HEK293T (cell line): Measurements from ENCODE around the gene VSX1.
A peak's percentile ranks its signal among the peaks of the same experiment; 100 is the strongest.

Experiments used
- CTCF ChIA-PET: fragments of 350-600 bp; formaldehyde crosslinking; extraction: SDS; loops from one replicate; lab custom pipeline; 2021; ENCODE audit warnings: antibody characterized with exemption, inconsistent platforms; lab: Yijun Ruan, JAX
- POLR2A ChIA-PET: fragments of 350-600 bp; formaldehyde crosslinking; extraction: SDS; loops from one replicate; lab custom pipeline; 2020; ENCODE audit warnings: antibody characterized with exemption, inconsistent platforms; lab: Yijun Ruan, JAX
- DNase-seq: peaks from one replicate; pipeline ENCODE4 v3.0.0; 2012; ENCODE audit warnings: mixed read lengths; ENCODE audit errors: extremely low spot score
- ARNT ChIP-seq: fragments of 450-650 bp; IDR thresholded peaks from 2 replicates; pipeline ENCODE4 v1.6.1; 2017; ENCODE audit warnings: mild to moderate bottlenecking
- BHLHE40 ChIP-seq: fragments of 450-650 bp; IDR thresholded peaks from 2 replicates; pipeline ENCODE4 v1.6.1; 2016; ENCODE audit warnings: mild to moderate bottlenecking, moderate library complexity, borderline replicate concordance
- CTBP1 ChIP-seq: fragments of 450-650 bp; IDR thresholded peaks from 2 replicates; pipeline ENCODE4 v1.6.1; 2016; ENCODE audit warnings: borderline replicate concordance
- ELF4 ChIP-seq: fragments of 450-650 bp; IDR thresholded peaks from 2 replicates; pipeline ENCODE4 v1.6.1; 2017; ENCODE audit warnings: antibody characterized with exemption
- FOXA1 ChIP-seq: fragments of 450-650 bp; IDR thresholded peaks from 2 replicates; pipeline ENCODE4 v1.6.1; 2016; ENCODE audit warnings: mild to moderate bottlenecking
- FOXK2 ChIP-seq: fragments of 450-650 bp; IDR thresholded peaks from 2 replicates; pipeline ENCODE4 v1.6.1; 2016; ENCODE audit warnings: mild to moderate bottlenecking
- FOXM1 ChIP-seq: fragments of 450-650 bp; IDR thresholded peaks from 2 replicates; pipeline ENCODE4 v1.6.1; 2017; ENCODE audit warnings: mild to moderate bottlenecking, borderline replicate concordance
- HDGF ChIP-seq: fragments of 450-650 bp; IDR thresholded peaks from 2 replicates; pipeline ENCODE4 v1.6.1; 2017; ENCODE audit warnings: antibody characterized with exemption, borderline replicate concordance
- L3MBTL2 ChIP-seq: fragments of 450-650 bp; conservative IDR thresholded peaks from 2 replicates; pipeline ENCODE4 v1.6.1; 2016; ENCODE audit warnings: mild to moderate bottlenecking
- LEF1 ChIP-seq: fragments of 450-650 bp; IDR thresholded peaks from 2 replicates; pipeline ENCODE4 v1.6.1; 2017; ENCODE audit warnings: mild to moderate bottlenecking, borderline replicate concordance
- NFRKB ChIP-seq: fragments of 450-650 bp; IDR thresholded peaks from 2 replicates; pipeline ENCODE4 v1.6.1; 2016; ENCODE audit warnings: mild to moderate bottlenecking, moderate library complexity
- SP1 ChIP-seq: fragments of 450-650 bp; IDR thresholded peaks from 2 replicates; pipeline ENCODE4 v1.6.1; 2017
- SUZ12 ChIP-seq: fragments of 450-650 bp; IDR thresholded peaks from 2 replicates; pipeline ENCODE4 v1.6.1; 2016; ENCODE audit warnings: mild to moderate bottlenecking
- TARDBP ChIP-seq: fragments of 450-650 bp; IDR thresholded peaks from 2 replicates; pipeline ENCODE4 v1.6.1; 2016
- ZNF384 ChIP-seq: fragments of 450-650 bp; IDR thresholded peaks from 2 replicates; pipeline ENCODE4 v1.6.1; 2016
- TF ChIP-seq, protein P1 (sequence below): fragments of 450-650 bp; IDR thresholded peaks from 2 replicates; pipeline ENCODE4 v1.6.1; 2016

Gene VSX1

DNA sequence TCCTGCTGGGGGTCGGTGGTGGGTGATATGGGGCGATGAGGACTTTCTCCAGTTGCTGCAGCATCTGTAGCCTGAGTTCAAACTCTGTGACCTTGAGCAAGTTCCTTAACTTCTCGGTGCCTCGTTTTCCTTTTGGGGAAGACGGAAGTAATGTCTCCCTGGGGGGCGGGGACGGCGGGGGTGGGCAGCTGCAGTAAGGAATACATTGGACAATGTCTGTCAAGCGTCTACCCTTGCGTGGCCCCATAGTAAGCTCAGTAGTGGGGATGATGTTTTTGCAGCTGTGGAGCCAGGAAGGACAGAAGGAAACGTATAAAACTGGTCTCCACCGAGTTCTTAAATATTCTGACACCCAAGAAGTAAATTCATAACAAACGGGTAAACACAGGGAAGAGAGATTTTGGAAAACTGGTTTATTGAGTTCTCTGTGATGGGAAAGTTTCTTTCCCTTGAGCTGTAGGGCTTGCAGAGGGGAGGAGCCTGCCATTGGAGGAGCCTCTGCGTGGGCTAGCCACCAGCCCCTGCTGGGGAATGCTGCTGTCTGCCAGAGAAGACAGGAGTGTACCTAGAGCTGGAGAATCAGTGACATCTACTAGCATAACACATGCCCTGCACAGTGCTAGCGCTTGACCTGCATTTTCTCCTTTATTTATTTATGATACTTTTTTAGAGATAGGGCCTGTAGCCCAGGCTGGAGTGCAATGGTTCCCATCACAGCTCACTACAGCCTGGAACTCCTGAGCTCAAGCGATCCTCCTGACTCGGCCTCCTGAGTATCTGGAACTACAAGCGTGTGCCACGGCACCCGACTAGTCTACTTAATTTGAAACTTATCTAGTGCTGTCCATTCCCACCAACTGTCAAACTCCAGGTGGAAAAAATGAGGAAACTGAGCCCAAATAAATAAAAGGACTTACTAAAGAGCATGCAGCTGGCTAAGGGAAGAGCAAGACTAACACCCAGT is 22.8 kb downstream of the VSX1 start:
- TF ChIP-seq HDGF (no peak), BHLHE40 (no peak), LEF1 (no peak), SP1 (no peak), TARDBP (no peak), L3MBTL2 (no peak), SUZ12 (no peak), ZNF384 (no peak), ELF4 (no peak), CTBP1 (no peak)
- CTCF ChIA-PET: interaction anchor here (0.9 kb wide), 1 partner anchor 65 kb away, joined by 7 read pairs; no protein-coding TSS in a partner anchor
- no peak for DNase-seq
- POLR2A ChIA-PET: interaction anchor here (1.0 to 1.1 kb wide), 2 partner anchors 65 to 137 kb away, joined by 3 read pairs; partner anchors contain the start of gene ENTPD6

DNA sequence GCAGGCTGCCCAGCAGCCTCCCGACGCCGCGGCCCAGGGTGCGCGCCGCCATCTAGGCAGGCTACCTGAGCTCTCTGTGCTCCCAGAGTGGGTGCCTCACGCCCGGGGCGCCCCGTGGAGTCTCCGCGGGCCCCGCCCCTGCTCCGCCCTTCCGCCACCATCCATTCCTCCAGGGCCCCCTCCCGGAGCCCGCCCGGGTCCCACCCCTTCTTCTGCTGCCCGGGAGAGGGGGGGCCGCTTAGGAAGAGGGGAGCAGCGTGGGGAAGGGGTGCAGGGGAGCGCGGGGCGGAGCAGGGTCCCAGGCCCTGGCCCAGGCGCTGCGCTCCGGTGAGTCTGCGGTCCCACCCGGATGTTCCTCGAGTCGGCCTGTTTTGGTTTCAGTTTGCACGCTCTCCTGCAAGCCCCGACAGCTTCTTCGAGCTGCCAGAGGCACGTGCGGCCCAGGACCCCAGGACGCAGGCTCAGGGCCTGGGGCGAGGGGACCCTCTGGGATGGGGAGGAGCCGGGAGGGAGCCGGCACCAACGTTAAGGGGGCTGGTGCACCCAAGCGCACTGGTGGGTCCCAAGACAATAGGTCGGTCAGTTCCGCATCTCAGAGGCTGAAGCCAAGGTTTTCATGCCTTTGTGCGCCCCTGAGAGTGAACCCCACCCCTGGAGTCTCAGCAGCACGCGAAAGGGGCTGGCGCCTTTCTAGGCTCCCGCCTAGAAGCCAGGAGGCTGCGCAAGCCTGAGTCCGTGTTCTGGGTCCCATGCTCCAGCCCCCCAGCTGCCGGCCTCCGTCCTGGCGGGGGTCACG is 23.7 kb downstream of the VSX1 start, which contains the start of gene ACSS1:
TSS of gene ACSS1 (minus strand) at position 89 of the 796 bp plus-strand sequence. CDS start at position 52, 37 bp downstream.
- DNase-seq: peak; percentile 38
- TF ChIP-seq NFRKB (no peak), FOXK2 (no peak), ARNT (no peak), L3MBTL2 (peak; percentile 93), SP1 (no peak), HDGF (no peak), ELF4 (no peak), CTBP1 (no peak), ZNF384 (no peak)
- ChIA-PET POLR2A (interaction anchor here (1.1 to 1.2 kb wide), 2 partner anchors 62 to 64 kb away, joined by 3 to 4 read pairs; no protein-coding TSS in a partner anchor), CTCF (no interaction called here)

DNA sequence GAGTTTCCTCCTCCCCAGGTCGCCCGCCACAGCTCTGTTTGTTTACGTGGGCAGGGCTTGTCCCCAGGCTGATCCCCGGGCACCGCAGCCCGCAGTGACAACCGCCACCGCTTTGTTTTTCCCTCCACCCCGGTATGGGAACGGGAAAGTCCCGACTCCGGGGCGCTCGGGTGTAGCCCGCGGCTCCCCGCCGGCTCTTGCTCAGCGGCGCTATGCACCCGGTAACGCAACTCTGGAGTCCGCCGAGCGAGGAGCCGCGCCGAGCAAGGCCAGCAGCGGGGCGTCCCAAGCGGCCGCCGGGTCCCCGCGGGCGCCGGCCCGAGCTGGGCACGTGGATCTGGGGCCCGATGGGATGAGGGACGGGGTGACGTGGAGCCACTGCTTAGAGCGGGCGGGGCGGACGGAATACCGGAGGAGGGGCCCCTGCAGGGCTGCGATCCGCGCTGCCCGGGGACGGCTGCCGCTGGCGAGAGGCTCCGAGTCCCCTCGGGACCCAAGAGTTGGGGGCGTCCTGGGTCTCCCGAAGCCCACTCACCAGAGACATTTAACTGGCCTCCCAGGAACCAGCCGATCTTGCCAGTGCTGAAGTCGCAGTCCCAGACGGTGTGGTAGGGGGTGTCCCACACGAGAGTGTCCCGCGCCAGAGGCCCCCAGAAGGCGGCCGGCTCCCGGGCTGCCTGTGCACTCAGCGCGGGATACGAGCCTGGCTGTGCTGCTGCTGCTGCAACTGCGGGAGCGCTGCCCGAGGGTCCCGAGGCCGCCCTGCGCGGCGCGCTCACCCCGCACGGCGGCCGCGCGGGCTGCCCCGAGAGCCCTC is 24.5 kb downstream of the VSX1 start:
- TF ChIP-seq, protein P1, sequence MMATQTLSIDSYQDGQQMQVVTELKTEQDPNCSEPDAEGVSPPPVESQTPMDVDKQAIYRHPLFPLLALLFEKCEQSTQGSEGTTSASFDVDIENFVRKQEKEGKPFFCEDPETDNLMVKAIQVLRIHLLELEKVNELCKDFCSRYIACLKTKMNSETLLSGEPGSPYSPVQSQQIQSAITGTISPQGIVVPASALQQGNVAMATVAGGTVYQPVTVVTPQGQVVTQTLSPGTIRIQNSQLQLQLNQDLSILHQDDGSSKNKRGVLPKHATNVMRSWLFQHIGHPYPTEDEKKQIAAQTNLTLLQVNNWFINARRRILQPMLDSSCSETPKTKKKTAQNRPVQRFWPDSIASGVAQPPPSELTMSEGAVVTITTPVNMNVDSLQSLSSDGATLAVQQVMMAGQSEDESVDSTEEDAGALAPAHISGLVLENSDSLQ: no peak
- no peak for TF ChIP-seq FOXK2
- no peak for TF ChIP-seq CTBP1
- TF ChIP-seq NFRKB: no peak
- no peak for TF ChIP-seq ELF4
- no peak for TF ChIP-seq TARDBP
- TF ChIP-seq SP1: no peak
- TF ChIP-seq FOXA1: no peak
- TF ChIP-seq BHLHE40: no peak
- TF ChIP-seq L3MBTL2: no peak; the same call in 1 of the 2 replicates
- no peak for TF ChIP-seq SUZ12
- POLR2A ChIA-PET: interaction anchor here (1.2 kb wide), 1 partner anchor 61 kb away, joined by 4 read pairs; no protein-coding TSS in a partner anchor
- CTCF ChIA-PET: no interaction called here
- DNase-seq: peak; percentile 54

DNA sequence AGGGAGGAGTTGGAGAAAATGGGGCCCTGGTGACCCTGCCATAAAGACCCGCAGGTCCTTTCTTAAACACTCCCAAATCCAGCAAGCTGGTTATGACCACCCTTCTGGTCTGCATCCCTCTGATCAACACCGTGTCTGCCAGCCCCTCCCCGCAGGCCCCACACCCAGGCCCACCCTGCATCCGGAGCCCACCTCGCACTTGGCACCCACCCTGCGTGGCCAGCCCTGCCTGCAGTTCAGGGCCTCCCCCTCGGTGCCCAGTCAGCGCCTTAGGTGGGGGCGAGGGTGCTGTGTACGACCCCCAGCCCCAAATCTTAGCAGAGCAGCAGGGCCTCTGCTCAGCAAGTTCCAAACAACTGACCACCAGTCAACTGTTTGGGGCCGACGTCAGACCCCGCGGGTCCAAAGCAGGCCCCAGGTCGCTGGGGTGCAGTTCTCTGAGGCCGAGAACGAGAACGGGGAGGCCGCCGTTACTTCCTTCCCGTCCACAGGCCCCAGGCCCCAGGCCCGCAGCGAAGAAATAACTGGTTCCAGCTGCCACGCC is 25.2 kb downstream of the VSX1 start:
- DNase-seq: no peak
- ChIA-PET CTCF (no interaction called here), POLR2A (no interaction called here)
- TF ChIP-seq FOXM1 (no peak), FOXA1 (no peak), TARDBP (no peak), SP1 (no peak)

DNA sequence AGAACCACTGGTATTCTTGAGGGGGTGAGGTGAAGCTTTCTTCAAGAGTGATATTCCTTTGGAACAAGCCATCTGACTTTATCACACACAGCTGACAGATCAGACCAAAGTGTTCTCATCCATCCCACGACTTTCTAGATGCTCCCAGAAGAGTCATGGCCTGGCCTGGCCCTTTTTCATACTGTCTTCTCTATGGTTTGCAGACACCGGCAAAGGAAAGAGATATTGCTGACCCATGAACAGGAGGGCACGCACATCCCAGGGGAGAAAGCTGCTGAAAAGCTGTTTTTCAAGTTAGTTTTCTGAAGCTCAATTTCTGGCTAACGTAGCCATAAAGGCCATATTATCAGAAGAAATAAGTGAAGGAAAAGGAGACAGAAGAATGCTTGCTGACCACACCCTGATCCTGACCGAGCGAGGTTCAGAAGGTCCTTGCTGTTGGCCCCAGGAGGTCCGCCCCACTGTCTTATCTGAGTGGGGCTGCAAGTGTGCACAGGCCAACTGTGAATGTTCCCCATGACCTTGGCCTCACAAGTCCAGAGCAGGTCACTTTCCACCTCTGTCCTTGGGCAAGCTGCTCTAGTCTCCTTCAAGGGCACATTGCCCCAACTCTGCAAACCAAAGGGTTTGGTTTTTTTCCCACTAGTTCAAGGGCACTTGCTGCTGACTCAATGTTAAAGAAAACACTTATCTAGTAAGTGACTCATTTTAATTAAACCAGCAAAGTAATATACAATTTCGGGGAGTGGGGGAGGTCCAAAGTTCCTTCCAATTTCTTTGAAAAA is 26.0 kb downstream of the VSX1 start:
- TF ChIP-seq ZNF384: no peak
- TF ChIP-seq TARDBP: no peak
- no peak for TF ChIP-seq FOXM1
- TF ChIP-seq HDGF: no peak
- TF ChIP-seq, protein P1: no peak
- no peak for TF ChIP-seq SP1
- no peak for TF ChIP-seq L3MBTL2
- TF ChIP-seq NFRKB: no peak
- TF ChIP-seq ELF4: no peak
- TF ChIP-seq SUZ12: no peak
- no peak for TF ChIP-seq FOXK2
- TF ChIP-seq CTBP1: no peak
- no peak for TF ChIP-seq ARNT
- no peak for TF ChIP-seq LEF1
- no peak for TF ChIP-seq FOXA1
- no peak for TF ChIP-seq BHLHE40
- CTCF ChIA-PET: interaction anchor here (0.5 kb wide), 1 partner anchor 65 kb away, joined by 3 read pairs; no protein-coding TSS in a partner anchor
- POLR2A ChIA-PET: no interaction called here
- no peak for DNase-seq
